ENCODE measurements around the gene ADAMTSL3.

DNA sequence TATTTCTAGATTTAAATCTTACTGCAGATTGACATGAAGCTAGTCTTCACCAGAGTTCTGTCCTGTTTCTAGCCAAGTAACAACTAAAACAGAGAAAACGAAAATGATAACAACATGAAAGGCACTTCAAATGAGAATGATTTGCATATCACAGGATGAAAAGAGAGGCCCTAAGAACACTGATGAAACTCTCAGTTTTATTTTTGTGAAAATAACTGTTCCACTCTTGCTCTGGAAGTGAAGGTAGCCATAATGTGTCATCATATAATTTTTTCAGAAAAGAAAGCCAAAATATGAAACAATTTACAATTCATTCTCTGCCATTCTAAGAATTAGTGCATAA is 274.4 kb downstream of the ADAMTSL3 start:
- no peak for TF ChIP-seq GATA2 (CRISPR knock-in tag; IDR thresholded peaks at IDR 0.05)
- no peak for TF ChIP-seq RAD21 (IDR thresholded peaks at IDR 0.05; ENCODE audit: low read length)
- no peak for TF ChIP-seq CTCF (IDR thresholded peaks at IDR 0.05)
- no peak for TF ChIP-seq USF2 (IDR thresholded peaks at IDR 0.05; ENCODE audit: borderline replicate concordance, low read depth, low read length)
- TF ChIP-seq RXRA (IDR thresholded peaks at IDR 0.05; ENCODE audit: borderline replicate concordance, low read depth), result no peak
- TF ChIP-seq SMC3 (IDR thresholded peaks at IDR 0.05; ENCODE audit: low read depth, low read length), result no peak
- TF ChIP-seq EZH2phosphoT487 (IDR thresholded peaks at IDR 0.05; ENCODE audit: borderline replicate concordance, low read depth), result no peak
- TF ChIP-seq JUND (IDR thresholded peaks at IDR 0.05), result no peak
- no peak for TF ChIP-seq TAF1 (IDR thresholded peaks at IDR 0.05; ENCODE audit: borderline replicate concordance, low read depth, low read length)
- TF ChIP-seq FOXJ3 (CRISPR knock-in tag; IDR thresholded peaks at IDR 0.05), result no peak
- TF ChIP-seq CHD2 (IDR thresholded peaks at IDR 0.05; ENCODE audit: low read length, partially characterized antibody), result no peak
- TF ChIP-seq YY1 (IDR thresholded peaks at IDR 0.05; ENCODE audit: low read depth), result no peak
- TF ChIP-seq TEAD4 (IDR thresholded peaks at IDR 0.05; ENCODE audit: borderline replicate concordance, insufficient read depth), result no peak
- TF ChIP-seq, protein P1, sequence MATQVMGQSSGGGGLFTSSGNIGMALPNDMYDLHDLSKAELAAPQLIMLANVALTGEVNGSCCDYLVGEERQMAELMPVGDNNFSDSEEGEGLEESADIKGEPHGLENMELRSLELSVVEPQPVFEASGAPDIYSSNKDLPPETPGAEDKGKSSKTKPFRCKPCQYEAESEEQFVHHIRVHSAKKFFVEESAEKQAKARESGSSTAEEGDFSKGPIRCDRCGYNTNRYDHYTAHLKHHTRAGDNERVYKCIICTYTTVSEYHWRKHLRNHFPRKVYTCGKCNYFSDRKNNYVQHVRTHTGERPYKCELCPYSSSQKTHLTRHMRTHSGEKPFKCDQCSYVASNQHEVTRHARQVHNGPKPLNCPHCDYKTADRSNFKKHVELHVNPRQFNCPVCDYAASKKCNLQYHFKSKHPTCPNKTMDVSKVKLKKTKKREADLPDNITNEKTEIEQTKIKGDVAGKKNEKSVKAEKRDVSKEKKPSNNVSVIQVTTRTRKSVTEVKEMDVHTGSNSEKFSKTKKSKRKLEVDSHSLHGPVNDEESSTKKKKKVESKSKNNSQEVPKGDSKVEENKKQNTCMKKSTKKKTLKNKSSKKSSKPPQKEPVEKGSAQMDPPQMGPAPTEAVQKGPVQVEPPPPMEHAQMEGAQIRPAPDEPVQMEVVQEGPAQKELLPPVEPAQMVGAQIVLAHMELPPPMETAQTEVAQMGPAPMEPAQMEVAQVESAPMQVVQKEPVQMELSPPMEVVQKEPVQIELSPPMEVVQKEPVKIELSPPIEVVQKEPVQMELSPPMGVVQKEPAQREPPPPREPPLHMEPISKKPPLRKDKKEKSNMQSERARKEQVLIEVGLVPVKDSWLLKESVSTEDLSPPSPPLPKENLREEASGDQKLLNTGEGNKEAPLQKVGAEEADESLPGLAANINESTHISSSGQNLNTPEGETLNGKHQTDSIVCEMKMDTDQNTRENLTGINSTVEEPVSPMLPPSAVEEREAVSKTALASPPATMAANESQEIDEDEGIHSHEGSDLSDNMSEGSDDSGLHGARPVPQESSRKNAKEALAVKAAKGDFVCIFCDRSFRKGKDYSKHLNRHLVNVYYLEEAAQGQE (IDR thresholded peaks at IDR 0.05; ENCODE audit: low read depth, low read length), result no peak

Data from SK-N-SH (cell line).